Mesendoderm (in vitro differentiated cells): ENCODE results near the gene MEF2C.

ENCODE experiments used
- DNase-seq: peaks from one replicate; pipeline ENCODE4 v3.0.0; 2013
- H2AK5ac ChIP-seq: 2 replicates; pipeline ENCODE4 v1.6.1; 2013; ENCODE audit warnings: low read length, inconsistent platforms
- H2BK120ac ChIP-seq: 2 replicates; pipeline ENCODE4 v1.6.1; 2013; ENCODE audit warnings: low read depth, mild to moderate bottlenecking, low read length, moderate library complexity, mixed read lengths
- H2BK15ac ChIP-seq: replicated peaks from 2 replicates; pipeline ENCODE4 v1.6.1; 2013; ENCODE audit warnings: low read depth, mild to moderate bottlenecking, moderate library complexity
- H2BK5ac ChIP-seq: 2 replicates; pipeline ENCODE4 v1.6.1; 2013; ENCODE audit warnings: low read length, inconsistent platforms
- H3K18ac ChIP-seq: 2 replicates; pipeline ENCODE4 v1.6.1; 2013; ENCODE audit warnings: mild to moderate bottlenecking, low read length, mixed read lengths
- H3K23ac ChIP-seq: one replicate; pipeline ENCODE4 v1.6.1; 2013; ENCODE audit warnings: low read length
- H3K27ac ChIP-seq: 2 replicates; pipeline ENCODE4 v1.5.1; 2013; ENCODE audit warnings: low read depth, mild to moderate bottlenecking, inconsistent platforms, low read length, moderate library complexity
- H3K27me3 ChIP-seq: 2 replicates; pipeline ENCODE4 v1.6.1; 2013; ENCODE audit warnings: low read length, control low read depth, mild to moderate bottlenecking, inconsistent platforms; ENCODE audit not compliant: insufficient read depth, poor library complexity
- H3K36me3 ChIP-seq: 2 replicates; pipeline ENCODE4 v1.6.1; 2013; ENCODE audit warnings: low read length, inconsistent platforms; ENCODE audit not compliant: control insufficient read depth, insufficient read depth
- H3K4ac ChIP-seq: one replicate; pipeline ENCODE4 v1.6.1; 2013; ENCODE audit warnings: low read depth, mild to moderate bottlenecking, low read length, moderate library complexity
- H3K4me1 ChIP-seq: 2 replicates; pipeline ENCODE4 v1.6.1; 2013; ENCODE audit warnings: low read depth, low read length, inconsistent platforms; ENCODE audit not compliant: control insufficient read depth
- H3K4me2 ChIP-seq: 2 replicates; pipeline ENCODE4 v1.6.1; 2013; ENCODE audit warnings: low read length
- H3K4me3 ChIP-seq: 2 replicates; pipeline ENCODE4 v1.5.1; 2013; ENCODE audit warnings: mild to moderate bottlenecking, low read length
- H3K56ac ChIP-seq: one replicate; pipeline ENCODE4 v1.6.1; 2013; ENCODE audit warnings: low read length
- H3K79me1 ChIP-seq: 2 replicates; pipeline ENCODE4 v1.6.1; 2013; ENCODE audit warnings: low read length, inconsistent platforms
- H3K79me2 ChIP-seq: 2 replicates; pipeline ENCODE4 v1.6.1; 2013; ENCODE audit warnings: mild to moderate bottlenecking, low read length; ENCODE audit not compliant: control insufficient read depth, insufficient read depth
- H3K9ac ChIP-seq: 2 replicates; pipeline ENCODE4 v1.6.1; 2013; ENCODE audit warnings: low read length, inconsistent platforms
- H4K5ac ChIP-seq: one replicate; pipeline ENCODE4 v1.6.1; 2013; ENCODE audit warnings: low read length
- H4K8ac ChIP-seq: one replicate; pipeline ENCODE4 v1.6.1; 2013; ENCODE audit warnings: low read depth, mild to moderate bottlenecking, control low read depth, low read length, moderate library complexity
- WGBS: extraction: QIAGEN DNeasy Blood & Tissue Kit; methylation state at CpG from one replicate; pipeline ENCODE4 v1.1.7; 2013; ENCODE audit warnings: low lambda C conversion rate, missing lambda C conversion rate; ENCODE audit not compliant: insufficient coverage; ENCODE audit errors: extremely low coverage; 5-methylcytosine and 5-hydroxymethylcytosine counted together

Gene MEF2C

DNA sequence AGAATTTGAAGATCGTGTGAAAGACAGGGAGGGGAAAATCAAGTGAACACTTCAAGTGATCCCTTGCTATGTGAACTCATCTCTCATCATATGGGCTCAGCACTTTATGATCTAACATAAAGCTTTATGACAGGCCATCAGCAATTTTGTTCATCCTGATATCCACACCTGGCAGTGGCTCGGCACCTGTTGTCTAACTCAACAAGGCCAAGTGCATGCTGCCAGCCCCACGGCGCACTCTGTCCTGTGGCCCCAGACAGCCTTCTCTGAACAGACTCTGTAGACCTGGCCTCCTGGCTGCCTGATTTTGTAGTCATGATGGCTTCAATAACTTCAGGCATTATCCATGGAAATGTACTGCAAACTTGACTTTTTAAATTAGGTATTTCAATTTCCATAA, 106.3 kb downstream of the MEF2C start:
- Histone ChIP-seq H3K79me1 (no peaks in the 10 kb centered on the region), H3K23ac (no peak overlapping the region), H2BK15ac (no peak overlapping the region), H3K27me3 (no peaks in the 10 kb centered on the region), H3K79me2 (no peaks in the 10 kb centered on the region), H4K8ac (no peak overlapping the region), H3K9ac (no peak overlapping the region), H3K4ac (no peak overlapping the region), H3K56ac (no peak overlapping the region), H3K4me3 (no peak overlapping the region), H2BK5ac (no peak overlapping the region), H2BK120ac (no peak overlapping the region), H3K36me3 (no peaks in the 10 kb centered on the region), H2AK5ac (no peak overlapping the region), H3K4me2 (no peak overlapping the region), H4K5ac (no peak overlapping the region), H3K4me1 (no peaks in the 10 kb centered on the region), H3K18ac (no peak overlapping the region), H3K27ac (no peak overlapping the region)
- WGBS: 100% methylated on average over 1 of the region's 4 CpGs
- DNase-seq: no peak

DNA sequence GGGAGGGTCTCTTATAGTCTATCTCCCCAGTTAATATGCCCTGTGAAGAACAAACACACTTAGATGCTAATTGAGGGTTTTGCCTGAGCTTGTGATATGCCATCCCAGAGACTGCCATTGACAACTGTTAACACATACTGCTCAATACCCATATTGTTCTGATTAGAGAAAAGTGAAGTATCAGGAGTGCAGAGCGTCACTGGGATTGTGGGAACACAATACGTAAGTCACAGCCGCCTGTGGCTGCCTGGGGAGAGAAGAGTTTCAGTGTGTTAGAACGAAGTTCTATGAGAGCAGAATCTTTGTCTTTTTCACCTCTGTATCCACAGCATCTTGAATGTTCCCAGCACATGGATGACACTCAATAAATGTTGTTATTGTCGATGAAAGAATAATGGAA, 110.2 kb downstream of the MEF2C start:
- no peak overlapping the region for H3K4ac ChIP-seq
- H3K36me3 ChIP-seq: no peaks in the 10 kb centered on the region
- no peak overlapping the region for H3K18ac ChIP-seq
- H2BK5ac ChIP-seq: no peak overlapping the region
- H3K4me3 ChIP-seq: no peak overlapping the region
- H3K27ac ChIP-seq: no peak overlapping the region
- H3K27me3 ChIP-seq: no peaks in the 10 kb centered on the region
- no peak overlapping the region for H4K5ac ChIP-seq
- H3K56ac ChIP-seq: no peak overlapping the region
- H3K79me1 ChIP-seq: no peaks in the 10 kb centered on the region
- WGBS: no CpG with 5 or more reads among the region's 5 CpGs
- H2BK15ac ChIP-seq: no peak overlapping the region
- H4K8ac ChIP-seq: no peak overlapping the region
- H3K23ac ChIP-seq: no peak overlapping the region
- H3K79me2 ChIP-seq: no peaks in the 10 kb centered on the region
- H3K4me1 ChIP-seq: no peaks in the 10 kb centered on the region
- no peak overlapping the region for H3K9ac ChIP-seq
- H2BK120ac ChIP-seq: no peak overlapping the region
- H3K4me2 ChIP-seq: no peak overlapping the region
- no peak overlapping the region for H2AK5ac ChIP-seq
- no peak for DNase-seq

DNA sequence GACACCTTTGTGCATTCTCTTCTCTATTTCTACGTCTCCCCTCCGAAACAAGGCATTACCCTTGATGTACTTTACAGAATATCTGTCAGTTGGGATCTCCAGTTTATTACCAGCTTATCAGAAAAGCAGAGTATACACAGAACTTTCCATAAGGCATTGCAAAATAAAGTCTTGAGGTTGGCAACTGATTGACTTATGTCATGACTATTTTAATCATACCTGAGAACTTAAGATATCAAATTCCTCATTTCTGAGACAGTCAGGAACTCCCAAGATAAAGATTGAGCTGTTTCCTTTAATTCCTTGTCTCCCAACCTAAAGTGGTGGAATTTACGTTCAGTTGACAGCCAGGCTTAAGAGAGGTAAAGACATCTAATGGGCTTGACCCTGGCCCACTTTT, 110.9 kb downstream of the MEF2C start:
- no peak overlapping the region for H3K27ac ChIP-seq
- H3K4ac ChIP-seq: no peak overlapping the region
- H3K79me2 ChIP-seq: no peaks in the 10 kb centered on the region
- no peak overlapping the region for H2BK15ac ChIP-seq
- no peaks in the 10 kb centered on the region for H3K27me3 ChIP-seq
- H3K4me1 ChIP-seq: no peaks in the 10 kb centered on the region
- no peaks in the 10 kb centered on the region for H3K36me3 ChIP-seq
- no peak overlapping the region for H3K23ac ChIP-seq
- no peak overlapping the region for H3K18ac ChIP-seq
- no peak overlapping the region for H2AK5ac ChIP-seq
- H2BK120ac ChIP-seq: no peak overlapping the region
- H3K79me1 ChIP-seq: no peaks in the 10 kb centered on the region
- no peak overlapping the region for H3K56ac ChIP-seq
- H3K4me2 ChIP-seq: no peak overlapping the region
- H3K4me3 ChIP-seq: no peak overlapping the region
- no peak for DNase-seq
- no peak overlapping the region for H4K8ac ChIP-seq
- H4K5ac ChIP-seq: no peak overlapping the region
- no CpG with 5 or more reads among the region's 3 CpGs for WGBS
- no peak overlapping the region for H3K9ac ChIP-seq
- H2BK5ac ChIP-seq: no peak overlapping the region

DNA sequence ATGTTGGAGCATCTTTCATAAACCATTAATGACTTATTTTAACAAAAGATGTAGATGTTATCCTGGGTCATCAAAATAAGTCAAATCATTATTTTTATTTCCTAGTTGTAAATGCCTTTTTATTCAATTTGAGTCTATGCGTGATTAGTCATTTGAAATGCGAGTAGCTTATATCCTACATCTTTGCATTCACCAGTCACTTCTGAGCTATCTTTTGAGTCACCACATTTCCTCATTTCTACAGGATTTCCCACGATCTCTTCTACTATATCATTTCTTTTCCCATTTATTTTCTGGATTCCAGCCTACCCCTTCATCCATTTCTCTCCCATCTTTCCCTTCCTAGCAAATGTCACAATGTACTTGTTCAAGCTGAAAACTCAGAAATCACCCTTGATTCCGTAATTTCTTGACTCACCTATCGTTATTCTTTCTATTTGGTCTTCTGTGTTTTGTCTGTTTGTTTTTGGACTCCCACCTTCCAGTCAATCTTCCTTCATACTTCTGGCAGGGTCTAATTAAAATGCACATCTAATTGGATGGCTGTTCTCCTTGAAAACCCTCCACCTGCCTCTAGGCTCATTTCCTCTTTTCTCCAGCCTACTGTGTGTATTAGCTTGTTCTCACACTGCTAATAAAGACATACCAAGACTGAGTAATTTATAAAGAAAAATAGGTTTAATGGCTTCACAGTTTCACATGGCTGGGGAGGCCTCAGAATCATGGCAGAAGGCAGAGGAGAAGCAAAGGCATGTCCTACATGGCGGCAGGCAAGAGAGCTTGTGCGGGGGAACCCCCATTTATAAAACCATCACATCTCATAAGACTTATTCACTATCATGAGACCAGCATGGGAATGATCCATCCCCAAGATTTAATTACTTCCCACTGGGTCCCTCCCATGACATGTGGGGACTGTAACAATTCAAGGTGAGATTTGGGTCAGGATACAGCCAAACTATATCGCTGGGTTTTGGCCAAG, 112.4 kb downstream of the MEF2C start:
- H3K27me3 ChIP-seq: no peaks in the 10 kb centered on the region
- H3K23ac ChIP-seq: no peak overlapping the region
- no peak overlapping the region for H3K4me2 ChIP-seq
- no peaks in the 10 kb centered on the region for H3K79me2 ChIP-seq
- no peak overlapping the region for H3K9ac ChIP-seq
- no peak overlapping the region for H3K18ac ChIP-seq
- H2BK15ac ChIP-seq: no peak overlapping the region
- no peak overlapping the region for H2BK120ac ChIP-seq
- no peak overlapping the region for H2BK5ac ChIP-seq
- no peak overlapping the region for H3K4ac ChIP-seq
- H3K36me3 ChIP-seq: no peaks in the 10 kb centered on the region
- DNase-seq: no peak
- WGBS: 100% methylated on average over 1 of the region's 8 CpGs
- no peak overlapping the region for H2AK5ac ChIP-seq
- H4K8ac ChIP-seq: no peak overlapping the region
- no peaks in the 10 kb centered on the region for H3K4me1 ChIP-seq
- H3K79me1 ChIP-seq: no peaks in the 10 kb centered on the region
- H4K5ac ChIP-seq: no peak overlapping the region
- no peak overlapping the region for H3K27ac ChIP-seq
- no peak overlapping the region for H3K4me3 ChIP-seq
- H3K56ac ChIP-seq: no peak overlapping the region

DNA sequence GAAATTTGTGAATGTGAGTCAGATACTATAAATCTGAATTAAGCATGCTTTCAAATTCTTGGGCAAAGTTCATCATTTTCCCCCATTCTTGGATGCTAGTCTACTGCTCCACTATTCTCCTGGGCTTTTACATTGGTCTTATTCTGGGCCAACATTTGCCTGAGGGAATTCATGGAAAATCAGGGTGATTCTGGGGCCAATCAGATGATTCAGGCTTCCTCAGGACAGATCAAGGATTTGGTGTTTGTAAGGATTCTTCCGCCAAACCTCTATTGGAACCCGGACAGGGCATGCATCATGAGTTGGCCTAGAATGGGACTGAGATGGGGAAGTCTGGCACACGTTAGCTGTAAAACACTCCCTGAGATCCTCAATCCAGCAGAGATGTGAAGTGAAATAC, 113.8 kb downstream of the MEF2C start:
- no peak overlapping the region for H2BK15ac ChIP-seq
- H3K79me2 ChIP-seq: no peaks in the 10 kb centered on the region
- H3K4me1 ChIP-seq: no peaks in the 10 kb centered on the region
- H2BK120ac ChIP-seq: no peak overlapping the region
- no peak overlapping the region for H3K9ac ChIP-seq
- no peak overlapping the region for H3K4me2 ChIP-seq
- H3K27me3 ChIP-seq: no peaks in the 10 kb centered on the region
- H3K56ac ChIP-seq: no peak overlapping the region
- no peak for DNase-seq
- H3K79me1 ChIP-seq: no peaks in the 10 kb centered on the region
- H2BK5ac ChIP-seq: no peak overlapping the region
- H3K18ac ChIP-seq: no peak overlapping the region
- no peak overlapping the region for H4K5ac ChIP-seq
- no peak overlapping the region for H2AK5ac ChIP-seq
- no peak overlapping the region for H4K8ac ChIP-seq
- H3K36me3 ChIP-seq: no peaks in the 10 kb centered on the region
- H3K27ac ChIP-seq: no peak overlapping the region
- no peak overlapping the region for H3K4me3 ChIP-seq
- no peak overlapping the region for H3K23ac ChIP-seq
- WGBS: no CpG with 5 or more reads among the region's 3 CpGs
- no peak overlapping the region for H3K4ac ChIP-seq

DNA sequence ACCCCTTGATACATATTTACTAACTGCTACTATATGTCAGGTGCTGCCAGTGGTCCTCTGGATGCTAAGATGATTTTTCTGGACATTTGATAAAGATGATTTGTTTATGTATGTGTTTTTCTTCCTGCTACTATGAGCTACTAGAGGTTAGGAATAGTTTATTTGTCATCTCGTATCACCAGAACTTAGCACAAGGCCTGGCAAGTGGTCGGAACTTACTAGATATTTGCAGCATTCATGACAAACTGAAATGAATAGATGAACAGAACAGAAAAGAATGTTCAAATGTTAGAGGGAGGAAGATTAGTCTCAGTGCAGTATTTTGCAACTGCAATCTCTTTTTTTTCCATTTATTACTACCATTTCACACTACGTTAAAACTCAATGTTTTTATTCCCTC, 114.6 kb downstream of the MEF2C start:
- no peak overlapping the region for H3K23ac ChIP-seq
- no peaks in the 10 kb centered on the region for H3K79me2 ChIP-seq
- H3K27ac ChIP-seq: no peak overlapping the region
- H3K4me2 ChIP-seq: no peak overlapping the region
- no peak overlapping the region for H2BK5ac ChIP-seq
- no peak overlapping the region for H2BK15ac ChIP-seq
- DNase-seq: no peak
- no peak overlapping the region for H3K18ac ChIP-seq
- H3K79me1 ChIP-seq: no peaks in the 10 kb centered on the region
- no peak overlapping the region for H2AK5ac ChIP-seq
- no peak overlapping the region for H4K8ac ChIP-seq
- H3K4ac ChIP-seq: no peak overlapping the region
- H2BK120ac ChIP-seq: no peak overlapping the region
- WGBS: 100% methylated on average over 1 of the region's 3 CpGs
- H3K56ac ChIP-seq: no peak overlapping the region
- no peaks in the 10 kb centered on the region for H3K27me3 ChIP-seq
- H3K4me1 ChIP-seq: no peaks in the 10 kb centered on the region
- no peak overlapping the region for H3K4me3 ChIP-seq
- no peaks in the 10 kb centered on the region for H3K36me3 ChIP-seq
- H3K9ac ChIP-seq: no peak overlapping the region
- no peak overlapping the region for H4K5ac ChIP-seq
